SIG-M5 (cell line): ENCODE results near the gene SCRT2.
"Not testable (repeated sequence)": the region's sequence is repeated elsewhere in the genome, so short reads cannot be mapped to it uniquely, and the experiment has no call there.

Experiments used
- DNase-seq: peaks from one replicate; lab custom pipeline; 2025; lab: John Stamatoyannopoulos, UW

SCRT2 gene

GRCh38 chr20:675453-676314 lies at the start of gene SCRT2:
SCRT2 (minus strand) TSS chr20:675802; CDS start chr20:675601, 201 bp downstream.
- no peak for DNase-seq

GRCh38 chr20:724797-725196 lies 49.2 kb upstream of the SCRT2 start:
- DNase-seq: not testable (repeated sequence)

GRCh38 chr20:723756-724155 lies 48.2 kb upstream of the SCRT2 start:
- DNase-seq: no peak

- no peak for DNase-seq
These were observed 47.4 kb upstream of the SCRT2 start for GRCh38 chr20:722822-723644.

GRCh38 chr20:721876-722275 lies 46.3 kb upstream of the SCRT2 start:
- no peak for DNase-seq

GRCh38 chr20:719816-720215 lies 44.2 kb upstream of the SCRT2 start:
- no peak for DNase-seq

GRCh38 chr20:719068-719467 lies 43.5 kb upstream of the SCRT2 start:
- no peak for DNase-seq

GRCh38 chr20:717832-718231 lies 42.2 kb upstream of the SCRT2 start:
- no peak for DNase-seq

GRCh38 chr20:717271-717670 lies 41.7 kb upstream of the SCRT2 start:
- no peak for DNase-seq

- DNase-seq: no peak
These were observed 38.9 kb upstream of the SCRT2 start for GRCh38 chr20:714453-714852.

GRCh38 chr20:711576-711975 lies 36.0 kb upstream of the SCRT2 start:
- DNase-seq: no peak

GRCh38 chr20:710780-711450 lies 35.3 kb upstream of the SCRT2 start:
- DNase-seq: no peak

- DNase-seq: no peak
These were observed 34.6 kb upstream of the SCRT2 start for GRCh38 chr20:709991-710779.

- DNase-seq: no peak
These were observed 33.8 kb upstream of the SCRT2 start for GRCh38 chr20:709423-709822.

GRCh38 chr20:708956-709355 lies 33.4 kb upstream of the SCRT2 start:
- no peak for DNase-seq

GRCh38 chr20:707451-708110 lies 32.0 kb upstream of the SCRT2 start:
- DNase-seq: no peak

GRCh38 chr20:706366-706885 lies 30.8 kb upstream of the SCRT2 start:
- no peak for DNase-seq

GRCh38 chr20:704726-705125 lies 29.1 kb upstream of the SCRT2 start:
- no peak for DNase-seq

GRCh38 chr20:703426-703825 lies 27.8 kb upstream of the SCRT2 start:
- no peak for DNase-seq

GRCh38 chr20:703006-703405 lies 27.4 kb upstream of the SCRT2 start:
- no peak for DNase-seq
